H9 (cell line): Measurements from ENCODE around the gene HOXC13. TPM values are rescaled to one million over a fixed set of nuclear protein-coding genes. Genes with fewer than 3 reads are reported as not detected.
A peak's percentile ranks its signal among the peaks of the same experiment; 100 is the strongest.

Experiments
- DNase-seq: peaks from one replicate; pipeline ENCODE4 v3.0.0-alpha.2; 2017
- H2AFZ ChIP-seq: one replicate; pipeline ENCODE4 v1.6.1; 2013; ENCODE audit warnings: mild to moderate bottlenecking, low read length, control low read depth, moderate library complexity
- H2AK5ac ChIP-seq: 2 replicates; pipeline ENCODE4 v1.6.1; 2013; ENCODE audit warnings: low read length, control low read depth, mixed read lengths; ENCODE audit not compliant: insufficient read length
- H2BK120ac ChIP-seq: one replicate; pipeline ENCODE4 v1.6.1; 2013; ENCODE audit warnings: low read depth, mild to moderate bottlenecking, low read length, control low read depth, inconsistent platforms; ENCODE audit not compliant: poor library complexity, severe bottlenecking
- H2BK12ac ChIP-seq: 2 replicates; pipeline ENCODE4 v1.6.1; 2013; ENCODE audit warnings: low read length, control low read depth, mixed read lengths, low read depth; ENCODE audit not compliant: insufficient read length
- H2BK15ac ChIP-seq: 2 replicates; pipeline ENCODE4 v1.6.1; 2013; ENCODE audit warnings: low read depth, low read length, control low read depth
- H2BK20ac ChIP-seq: one replicate; pipeline ENCODE4 v1.6.1; 2013; ENCODE audit warnings: low read depth, mild to moderate bottlenecking, low read length, control low read depth, inconsistent platforms; ENCODE audit not compliant: poor library complexity, severe bottlenecking
- H2BK5ac ChIP-seq: 2 replicates; pipeline ENCODE4 v1.6.1; 2013; ENCODE audit warnings: low read length, control low read depth, mixed read lengths; ENCODE audit not compliant: insufficient read length
- H3K14ac ChIP-seq: 2 replicates; pipeline ENCODE4 v1.6.1; 2013; ENCODE audit warnings: low read length, control low read depth; ENCODE audit not compliant: insufficient read depth
- H3K18ac ChIP-seq: 2 replicates; pipeline ENCODE4 v1.6.1; 2013; ENCODE audit warnings: low read depth, mild to moderate bottlenecking, mixed read lengths, low read length, control low read depth; ENCODE audit not compliant: insufficient read length
- H3K23ac ChIP-seq: 2 replicates; pipeline ENCODE4 v1.6.1; 2013; ENCODE audit warnings: low read length, control low read depth, mixed read lengths, low read depth; ENCODE audit not compliant: insufficient read length
- H3K23me2 ChIP-seq: 2 replicates; pipeline ENCODE4 v1.6.1; 2013; ENCODE audit warnings: low read depth, mild to moderate bottlenecking, mixed read lengths, low read length, control low read depth; ENCODE audit not compliant: insufficient read length, poor library complexity, severe bottlenecking
- H3K27ac ChIP-seq: 2 replicates; pipeline ENCODE4 v1.5.1; 2013; ENCODE audit warnings: low read length, control low read depth, mixed read lengths, low read depth; ENCODE audit not compliant: insufficient read length
- H3K27me3 ChIP-seq: 2 replicates; pipeline ENCODE4 v1.6.1; 2013; ENCODE audit warnings: low read length, control low read depth, inconsistent platforms; ENCODE audit not compliant: insufficient read depth
- H3K4ac ChIP-seq: 2 replicates; pipeline ENCODE4 v1.6.1; 2013; ENCODE audit warnings: low read depth, mild to moderate bottlenecking, control low read depth, inconsistent platforms, low read length, moderate library complexity
- H3K4me1 ChIP-seq: 2 replicates; pipeline ENCODE4 v1.6.1; 2013; ENCODE audit warnings: low read length, control low read depth, inconsistent platforms; ENCODE audit not compliant: insufficient read depth
- H3K4me2 ChIP-seq: 2 replicates; pipeline ENCODE4 v1.6.1; 2013; ENCODE audit warnings: low read length, control low read depth, mixed read lengths; ENCODE audit not compliant: insufficient read length, insufficient read depth
- H3K56ac ChIP-seq: 2 replicates; pipeline ENCODE4 v1.6.1; 2013; ENCODE audit warnings: low read depth, mild to moderate bottlenecking, mixed read lengths, low read length, control low read depth; ENCODE audit not compliant: insufficient read length
- H3K79me1 ChIP-seq: 2 replicates; pipeline ENCODE4 v1.6.1; 2013; ENCODE audit warnings: low read depth, mild to moderate bottlenecking, moderate library complexity, low read length, control low read depth, inconsistent platforms; ENCODE audit not compliant: insufficient read depth, poor library complexity, severe bottlenecking
- H3K79me2 ChIP-seq: 2 replicates; pipeline ENCODE4 v1.6.1; 2013; ENCODE audit warnings: low read length, control low read depth, inconsistent platforms; ENCODE audit not compliant: insufficient read depth
- H3K9ac ChIP-seq: 2 replicates; pipeline ENCODE4 v1.6.1; 2013; ENCODE audit warnings: low read length, control low read depth, mixed read lengths; ENCODE audit not compliant: insufficient read length; ENCODE audit errors: extremely low read depth
- H3K9me3 ChIP-seq: one replicate; pipeline ENCODE4 v1.6.1; 2013; ENCODE audit warnings: low read depth, low read length, inconsistent platforms; ENCODE audit not compliant: control insufficient read depth
- H3T11ph ChIP-seq: one replicate; pipeline ENCODE4 v1.6.1; 2013; ENCODE audit warnings: mild to moderate bottlenecking, low read length, control low read depth, inconsistent platforms
- H4K20me1 ChIP-seq: one replicate; pipeline ENCODE4 v1.6.1; 2013; ENCODE audit not compliant: control insufficient read depth, insufficient read length, insufficient read depth
- H4K5ac ChIP-seq: 2 replicates; pipeline ENCODE4 v1.6.1; 2013; ENCODE audit warnings: low read depth, mild to moderate bottlenecking, mixed read lengths, low read length, control low read depth; ENCODE audit not compliant: insufficient read length
- H4K8ac ChIP-seq: replicated peaks from 2 replicates; pipeline ENCODE4 v1.6.1; 2013; ENCODE audit warnings: low read length, control low read depth, mixed read lengths, low read depth; ENCODE audit not compliant: insufficient read length
- H4K91ac ChIP-seq: 2 replicates; pipeline ENCODE4 v1.6.1; 2013; ENCODE audit warnings: low read depth, mild to moderate bottlenecking, moderate library complexity, mixed read lengths, low read length, control low read depth; ENCODE audit not compliant: insufficient read length
- H3K27ac Mint-ChIP-seq, 3 experiments: 2 replicates in 2 of 3; 3 replicates in 1 of 3; pipeline ENCODE4 v1.8.0; 2020 to 2021; ENCODE audit warnings: mixed read lengths in 3 of 3, mild to moderate bottlenecking in 1 of 3, moderate library complexity in 1 of 3
- H3K27me3 Mint-ChIP-seq: 2 replicates; pipeline ENCODE4 v1.8.0; 2021; ENCODE audit warnings: low read depth, mild to moderate bottlenecking, moderate library complexity, mixed read lengths
- H3K36me3 Mint-ChIP-seq, 3 experiments: 2 replicates in 2 of 3; 3 replicates in 1 of 3; pipeline ENCODE4 v1.8.0; 2020 to 2021; ENCODE audit warnings: low read depth in 3 of 3, mixed read lengths in 3 of 3; ENCODE audit not compliant: insufficient read depth in 1 of 3
- H3K4me1 Mint-ChIP-seq, 2 experiments: 2 replicates each; pipeline ENCODE4 v1.8.0; 2020; ENCODE audit warnings: mixed read lengths in 2 of 2
- H3K4me3 Mint-ChIP-seq, 2 experiments: 2 replicates in 1 of 2; 3 replicates in 1 of 2; pipeline ENCODE4 v1.8.0; 2020 to 2021; ENCODE audit warnings: mild to moderate bottlenecking in 2 of 2, mixed read lengths in 2 of 2, moderate library complexity in 1 of 2
- H3K9me3 Mint-ChIP-seq, 2 experiments: 2 replicates in 1 of 2; 3 replicates in 1 of 2; pipeline ENCODE4 v1.8.0; 2020; ENCODE audit warnings: mild to moderate bottlenecking in 2 of 2, mixed read lengths in 2 of 2, moderate library complexity in 1 of 2
- WGBS: extraction: QIAGEN DNeasy Blood & Tissue Kit; methylation state at CpG from one replicate; pipeline ENCODE4 v1.1.7; 2013; ENCODE audit warnings: missing lambda C conversion rate, low lambda C conversion rate, mixed read lengths; ENCODE audit not compliant: insufficient read length; ENCODE audit errors: extremely low coverage; 5-methylcytosine and 5-hydroxymethylcytosine counted together
- total RNA-seq: library from RNA; stranded (reverse); gene quantifications from 2 replicates; pipeline ENCODE4 v1.2.1, GENCODE V29; 2021
- TF ChIP-seq, protein P1 (sequence below): fragments of 200-600 bp; sonication (generic); conservative IDR thresholded peaks from 3 replicates; pipeline ENCODE4 v1.8.0; 2021; ENCODE audit warnings: antibody characterized with exemption, mild to moderate bottlenecking

The HOXC13 gene
- total RNA-seq, 1 experiment from 2014 or later: not detected

DNA sequence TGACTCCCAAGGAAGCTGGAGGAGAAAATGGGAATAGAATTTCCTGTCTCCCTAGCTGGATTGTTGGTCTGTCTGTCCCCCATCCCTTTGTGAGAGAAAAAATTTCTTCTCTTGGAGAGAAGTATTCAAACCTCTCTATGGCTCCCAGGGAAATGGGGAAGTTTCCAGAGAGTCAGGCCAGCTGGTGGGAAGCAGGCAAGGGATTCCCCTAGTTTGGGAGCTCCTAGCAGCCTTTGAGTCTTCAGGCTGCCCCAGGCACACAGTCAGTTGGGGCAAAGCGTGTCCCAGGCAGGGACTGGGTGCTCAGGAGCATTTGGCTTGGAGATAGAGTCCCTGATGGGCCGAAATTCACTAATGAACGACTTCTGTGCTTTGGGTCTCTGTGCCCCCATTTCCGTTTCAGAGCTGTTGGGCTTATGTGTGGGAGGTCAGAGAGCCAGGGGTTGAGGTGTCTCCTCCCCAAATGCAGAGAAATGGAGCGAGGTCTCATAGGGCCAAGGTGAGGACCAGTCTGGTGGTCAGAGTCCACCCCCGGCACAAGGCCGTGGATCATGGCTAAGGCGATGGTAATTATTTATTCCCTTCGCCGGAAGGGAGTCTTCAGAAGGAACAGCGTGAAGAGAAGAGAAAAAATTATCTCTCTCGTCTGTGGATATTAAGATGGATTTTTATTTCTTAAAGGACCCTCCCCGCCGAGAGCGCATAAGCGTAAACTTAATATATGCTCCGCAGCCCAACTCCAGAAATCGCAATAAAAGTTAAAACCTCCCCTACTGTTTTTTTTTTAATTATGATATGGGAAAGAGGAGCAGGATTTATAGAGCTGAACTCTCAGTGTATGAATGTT, 54.8 kb downstream of the HOXC13 start:
- Histone ChIP-seq H3K14ac (no peak overlapping the region), H3K79me1 (no peaks in the 10 kb centered on the region), H3K27ac (no peak overlapping the region), H3K4me1 (no peaks in the 10 kb centered on the region), H3K23me2 (no peaks in the 10 kb centered on the region), H3K4me2 (no peak overlapping the region), H2BK20ac (no peak overlapping the region), H3K9me3 (no peaks in the 10 kb centered on the region), H2BK5ac (no peak overlapping the region), H4K91ac (no peak overlapping the region), H3T11ph (no peak overlapping the region), H3K18ac (no peak overlapping the region), H4K5ac (no peak overlapping the region), H3K9ac (no peak overlapping the region), H2AK5ac (no peak overlapping the region), H3K56ac (no peak overlapping the region), H2BK12ac (no peak overlapping the region), H4K8ac (no peak overlapping the region), H4K20me1 (no peaks in the 10 kb centered on the region), H3K23ac (no peak overlapping the region), H3K27me3 (peaks cover 99% of the 10 kb centered on the region), H3K4ac (no peak overlapping the region), H3K79me2 (no peaks in the 10 kb centered on the region), H2BK120ac (no peak overlapping the region), H2BK15ac (no peak overlapping the region), H2AFZ (no peak overlapping the region)
- DNase-seq: no peak
- no peaks in the 10 kb centered on the region for H3K36me3 Mint-ChIP-seq
- TF ChIP-seq, protein P1, sequence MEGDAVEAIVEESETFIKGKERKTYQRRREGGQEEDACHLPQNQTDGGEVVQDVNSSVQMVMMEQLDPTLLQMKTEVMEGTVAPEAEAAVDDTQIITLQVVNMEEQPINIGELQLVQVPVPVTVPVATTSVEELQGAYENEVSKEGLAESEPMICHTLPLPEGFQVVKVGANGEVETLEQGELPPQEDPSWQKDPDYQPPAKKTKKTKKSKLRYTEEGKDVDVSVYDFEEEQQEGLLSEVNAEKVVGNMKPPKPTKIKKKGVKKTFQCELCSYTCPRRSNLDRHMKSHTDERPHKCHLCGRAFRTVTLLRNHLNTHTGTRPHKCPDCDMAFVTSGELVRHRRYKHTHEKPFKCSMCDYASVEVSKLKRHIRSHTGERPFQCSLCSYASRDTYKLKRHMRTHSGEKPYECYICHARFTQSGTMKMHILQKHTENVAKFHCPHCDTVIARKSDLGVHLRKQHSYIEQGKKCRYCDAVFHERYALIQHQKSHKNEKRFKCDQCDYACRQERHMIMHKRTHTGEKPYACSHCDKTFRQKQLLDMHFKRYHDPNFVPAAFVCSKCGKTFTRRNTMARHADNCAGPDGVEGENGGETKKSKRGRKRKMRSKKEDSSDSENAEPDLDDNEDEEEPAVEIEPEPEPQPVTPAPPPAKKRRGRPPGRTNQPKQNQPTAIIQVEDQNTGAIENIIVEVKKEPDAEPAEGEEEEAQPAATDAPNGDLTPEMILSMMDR: no peak
- no peak overlapping the region for H3K27ac Mint-ChIP-seq
- H3K9me3 Mint-ChIP-seq: no peaks in the 10 kb centered on the region; a peak in 1 of 5 replicates
- H3K4me1 Mint-ChIP-seq: peaks cover 7 to 31% of the 10 kb centered on the region in 2 experiments
- WGBS: no CpG with 5 or more reads among the region's 18 CpGs
- peaks cover 100% of the 10 kb centered on the region for H3K27me3 Mint-ChIP-seq
- H3K4me3 Mint-ChIP-seq: 0 out of 5 replicates have a peak overlapping the region, but pooled peaks of 1 of the 2 experiments have one; percentile 40
